Fibroblast of skin of left biceps (primary cell): ENCODE data around the gene FRMPD4.

Source experiments
- DNase-seq, 2 experiments: peaks; one replicate each; pipeline ENCODE4 v3.0.0-alpha.2; 2013; ENCODE audit warnings: low read depth in 2 of 2

FRMPD4 gene

DNA sequence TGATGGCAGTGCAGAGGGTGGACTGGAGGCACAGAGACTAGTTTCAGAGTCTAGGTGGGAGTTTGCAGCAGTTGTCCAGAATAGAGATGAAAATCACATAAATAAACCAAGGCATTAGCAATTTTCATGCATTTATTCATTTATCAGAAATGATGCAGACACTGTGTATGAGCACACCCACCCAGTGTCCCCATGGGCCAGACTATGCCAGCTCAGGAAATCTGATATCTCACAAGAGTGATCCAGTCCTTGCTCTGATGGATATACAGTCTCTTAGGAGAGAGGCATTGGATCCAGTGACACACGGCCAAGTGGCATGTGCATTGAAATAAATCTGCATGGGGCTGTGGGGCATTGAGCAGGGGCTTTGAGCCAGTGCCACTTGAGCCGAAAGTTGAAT lies 228.2 kb downstream of the FRMPD4 start:
- no peak for DNase-seq

DNA sequence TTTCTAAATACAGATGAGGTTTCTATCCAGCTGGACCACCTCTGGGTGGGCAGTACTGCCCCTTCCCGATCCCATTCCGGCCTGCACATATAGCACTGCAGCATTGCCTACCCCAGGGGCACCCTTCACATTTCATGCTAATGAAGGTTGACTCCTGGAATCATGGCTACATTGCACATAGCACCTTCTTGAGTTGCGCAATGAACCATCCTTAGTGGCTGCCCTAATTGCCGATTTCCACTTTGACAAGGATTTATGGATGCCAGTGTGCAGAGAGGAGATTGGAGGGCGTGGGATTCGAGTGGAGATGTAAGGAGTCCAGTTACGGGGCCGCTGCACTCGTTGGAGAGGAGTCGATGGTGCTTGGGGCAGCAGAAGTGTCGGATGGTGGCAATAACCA lies 229.0 kb downstream of the FRMPD4 start:
- DNase-seq: no peak

DNA sequence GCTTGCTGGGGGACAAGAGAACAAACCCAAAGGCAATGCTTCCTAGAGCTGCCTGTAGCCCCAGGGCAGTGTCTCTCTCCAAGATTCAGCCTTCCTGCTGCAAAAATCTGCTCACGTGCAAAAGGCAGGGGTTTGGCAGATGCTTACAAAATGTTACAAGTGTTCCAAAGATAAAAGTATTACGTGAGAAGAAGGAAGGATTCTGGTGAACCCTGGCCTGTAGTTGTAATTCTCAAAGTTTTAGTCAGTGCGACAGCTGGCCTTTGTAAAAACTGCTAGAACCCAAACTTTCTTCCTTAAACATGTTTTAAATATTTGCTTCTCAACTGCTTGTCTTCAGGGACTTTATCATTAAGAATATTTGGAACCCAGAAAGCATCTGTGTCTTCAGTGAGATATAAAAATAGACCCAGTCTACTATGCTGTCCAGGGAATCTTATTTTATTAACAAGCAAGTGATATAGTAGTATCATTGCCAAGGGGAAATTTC lies 232.3 kb downstream of the FRMPD4 start:
- DNase-seq: peak; percentile 54 to 55

DNA sequence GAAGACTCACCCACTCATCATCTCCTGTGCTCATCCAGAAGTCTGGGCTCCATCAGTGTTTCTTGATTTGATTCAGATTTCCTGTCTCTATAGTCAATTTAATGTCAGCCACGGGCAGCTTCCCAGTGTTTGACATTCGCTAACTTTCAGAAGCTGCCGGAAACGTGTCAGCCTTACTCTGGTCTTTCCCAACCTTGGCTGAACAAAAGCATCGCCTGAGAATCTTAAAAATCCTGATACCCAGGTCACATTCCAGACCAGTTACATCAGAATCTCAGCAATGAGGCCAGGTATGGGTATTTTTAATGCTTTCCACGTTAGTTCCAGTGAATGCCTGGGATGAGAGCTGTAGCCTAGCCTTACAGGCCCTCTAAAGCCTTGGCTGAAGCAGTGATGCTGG lies 233.8 kb downstream of the FRMPD4 start:
- DNase-seq: peak; percentile 31 to 44

DNA sequence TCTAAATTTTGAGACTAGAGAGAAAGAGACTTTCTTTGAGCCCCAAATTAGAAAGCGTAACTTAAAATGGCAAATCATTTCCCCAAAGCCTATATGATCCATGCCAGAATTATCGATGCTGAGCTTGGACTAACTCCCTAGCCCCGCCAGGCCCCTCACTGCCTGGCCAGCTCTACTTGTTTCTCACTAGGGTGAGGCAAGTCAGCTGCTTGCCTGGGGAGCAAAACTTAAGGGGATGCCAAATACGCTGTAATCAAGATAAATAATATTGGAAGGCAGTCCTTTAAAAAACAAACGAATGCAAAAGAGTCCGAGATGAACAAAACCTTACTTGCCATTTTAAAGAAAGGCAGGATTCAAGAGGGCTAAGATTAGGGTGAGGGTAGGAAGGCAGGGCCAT lies 236.0 kb downstream of the FRMPD4 start:
- DNase-seq: no peak

DNA sequence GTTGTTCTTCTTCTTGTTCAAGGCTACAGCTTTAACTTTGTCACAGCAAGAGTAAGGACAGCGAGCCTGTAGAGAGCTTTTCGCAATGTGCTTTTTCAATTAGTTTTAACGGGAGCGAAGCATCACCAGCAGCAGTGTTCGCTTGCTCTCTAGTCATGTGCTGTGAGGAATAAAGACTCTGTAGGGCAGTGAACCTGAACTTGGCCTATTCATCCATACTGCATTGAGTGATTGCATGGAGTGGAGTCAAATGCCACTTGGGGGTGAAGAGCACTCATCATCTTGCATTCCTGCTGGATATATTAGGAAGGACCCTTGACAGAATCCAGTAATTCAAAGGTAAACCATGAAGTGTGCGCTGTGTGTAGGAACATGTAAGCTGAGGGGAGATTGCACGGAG lies 240.0 kb downstream of the FRMPD4 start:
- DNase-seq: no peak

DNA sequence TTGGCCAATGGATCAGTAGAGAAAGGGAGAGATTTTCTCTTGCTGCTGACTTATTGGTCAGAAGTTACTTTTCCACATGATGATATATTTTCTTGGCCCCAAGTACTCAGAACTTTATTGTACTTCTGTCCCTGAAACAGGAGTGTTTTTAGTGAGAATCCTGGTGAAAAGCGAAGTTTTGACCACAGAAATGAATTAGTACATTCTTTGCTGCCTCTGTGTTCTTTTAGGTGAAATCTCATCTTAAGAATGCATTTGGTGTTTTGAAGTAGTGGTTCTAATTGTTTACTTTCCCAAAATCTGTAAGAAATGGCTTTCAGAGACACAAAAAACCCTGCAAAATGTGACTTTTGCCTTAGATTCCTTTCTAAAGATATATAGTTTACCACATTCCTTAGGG lies 240.4 kb downstream of the FRMPD4 start:
- no peak for DNase-seq

DNA sequence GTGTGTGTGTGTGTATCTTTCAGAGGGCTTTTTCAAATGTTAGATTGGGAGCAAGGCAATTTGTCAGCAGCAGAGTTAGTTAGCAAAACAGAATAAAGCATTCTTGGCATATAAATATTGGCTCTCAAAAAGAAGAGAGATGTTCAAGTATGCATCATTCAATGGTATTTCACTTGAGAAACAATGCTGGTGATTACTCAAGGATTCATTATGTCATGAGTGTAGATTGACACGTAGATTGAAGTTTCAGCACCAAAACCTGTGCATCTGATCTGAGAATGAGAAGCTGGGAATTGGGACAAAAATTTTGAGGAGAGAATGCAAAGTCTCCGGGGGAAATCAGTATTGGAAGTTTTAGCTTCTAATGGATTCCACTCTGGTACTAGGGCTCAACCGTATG lies 241.4 kb downstream of the FRMPD4 start:
- no peak for DNase-seq

DNA sequence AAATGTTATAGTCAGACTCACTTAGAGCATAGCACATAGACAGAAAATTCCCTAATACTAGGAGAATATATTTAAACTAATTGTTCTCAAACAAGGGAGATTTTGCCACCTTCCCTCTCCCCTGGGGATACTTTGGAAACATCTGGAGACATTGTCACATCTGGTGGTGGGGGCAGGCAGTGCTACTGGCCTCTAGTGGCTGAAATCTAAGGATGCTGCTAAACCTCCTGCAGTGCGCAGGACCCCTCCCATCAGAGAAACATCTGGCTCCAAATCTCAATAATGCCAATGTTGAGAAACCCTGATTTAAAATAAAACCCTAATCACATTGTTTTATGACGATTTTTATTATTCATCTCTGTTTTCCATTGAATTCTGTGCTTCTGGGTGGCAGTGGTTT lies 244.9 kb downstream of the FRMPD4 start:
- DNase-seq: no peak

DNA sequence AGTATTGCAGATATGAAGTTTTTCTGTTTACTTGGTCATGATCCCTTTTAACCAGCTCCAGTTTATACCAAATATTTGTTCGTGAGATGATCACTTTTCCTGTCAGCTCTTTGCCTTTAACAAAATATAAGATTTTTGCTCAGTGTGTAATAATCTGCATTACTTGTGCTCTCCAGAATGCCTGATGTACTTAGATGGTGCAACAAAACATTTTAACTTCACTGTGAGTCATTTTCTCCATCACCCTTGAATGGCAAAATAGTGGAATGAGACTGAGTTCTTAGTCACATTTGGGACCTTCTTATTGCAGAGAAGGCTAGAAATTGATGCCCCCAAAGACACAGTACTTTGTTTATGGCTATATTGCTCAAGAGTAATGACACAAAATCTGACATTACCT lies 252.0 kb downstream of the FRMPD4 start:
- DNase-seq: no peak

DNA sequence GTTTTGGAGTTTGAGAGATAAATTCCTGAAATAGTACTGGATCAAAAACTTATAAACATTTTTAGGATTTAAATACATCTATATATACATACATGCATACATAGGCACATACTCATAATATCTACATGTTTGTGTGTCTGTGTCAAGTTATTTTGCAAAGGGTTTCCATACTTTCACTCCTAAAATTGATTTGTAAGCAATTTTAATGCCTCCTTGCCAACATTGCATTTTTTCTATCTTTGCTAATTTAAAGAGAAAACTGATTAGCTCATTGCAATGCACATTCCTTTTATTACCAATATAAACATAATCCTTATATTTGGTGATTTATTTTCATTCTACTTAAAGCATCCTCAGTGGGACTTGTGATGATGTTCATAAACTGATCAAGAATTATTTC lies 258.3 kb downstream of the FRMPD4 start:
- DNase-seq: no peak

DNA sequence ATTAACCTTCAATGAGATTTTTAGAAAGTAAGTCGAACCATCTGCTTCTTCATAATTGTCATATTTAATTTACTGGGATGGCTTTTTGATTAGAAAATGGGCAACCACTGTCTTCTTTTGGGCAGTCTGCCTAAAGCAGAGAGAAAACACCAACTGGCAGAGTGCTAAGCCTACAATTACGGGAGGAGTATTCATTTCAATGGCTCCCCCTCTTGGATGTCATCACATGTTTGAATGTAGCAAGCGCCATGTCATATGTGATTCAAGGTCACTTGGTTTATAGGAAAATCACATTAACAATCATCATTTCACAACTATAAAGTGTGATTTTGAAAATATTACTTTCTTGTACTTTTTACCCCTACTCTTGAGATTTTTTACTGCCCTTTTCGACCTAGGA lies 261.9 kb downstream of the FRMPD4 start:
- no peak for DNase-seq

DNA sequence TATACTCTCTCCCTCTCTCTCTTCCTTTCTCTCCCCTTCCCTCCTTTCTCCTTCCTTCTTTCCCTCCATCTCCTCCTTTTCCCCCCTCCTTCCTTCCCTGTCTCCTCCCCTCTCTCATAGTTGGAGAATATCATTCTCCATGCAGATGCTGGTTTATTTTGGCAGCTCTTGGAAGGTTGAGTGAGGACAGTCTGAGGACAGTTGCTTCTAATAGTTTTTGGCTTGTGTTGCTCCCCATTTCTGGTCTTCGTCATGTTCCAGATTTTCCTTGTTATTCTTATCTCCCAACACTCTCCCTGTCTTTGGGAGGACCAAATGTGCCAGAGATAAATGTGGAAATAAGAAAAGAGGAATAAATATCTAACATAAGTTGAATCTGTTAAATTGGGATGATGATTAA lies 263.0 kb downstream of the FRMPD4 start:
- no peak for DNase-seq

DNA sequence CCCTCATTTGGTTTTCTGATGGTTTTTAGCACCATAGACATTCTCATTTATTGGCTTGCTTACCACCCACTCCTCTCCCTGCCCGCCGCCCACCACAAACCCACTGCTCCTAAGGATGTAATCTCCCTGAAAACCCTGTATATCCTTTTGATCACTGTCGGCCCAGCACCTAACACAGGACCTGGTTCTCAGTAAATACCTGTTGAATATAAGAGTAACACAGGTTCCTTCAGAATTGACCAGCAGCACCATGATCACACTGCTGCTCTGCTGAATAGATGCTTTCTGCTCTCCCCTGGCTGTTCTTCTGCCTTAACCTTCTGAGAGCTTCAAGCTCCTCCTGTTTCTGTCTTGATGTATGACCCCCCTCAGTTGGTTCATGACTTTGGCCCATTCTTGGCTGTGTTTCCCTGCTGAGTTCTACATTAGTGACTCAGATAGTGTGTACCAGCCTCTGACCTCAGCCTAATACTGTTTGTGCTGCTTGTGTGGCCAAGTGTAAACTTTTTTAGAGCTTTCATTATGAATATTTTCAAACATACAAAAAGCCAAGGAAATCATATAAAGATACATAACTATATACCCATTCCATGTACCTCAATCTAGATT lies 265.3 kb downstream of the FRMPD4 start:
- no peak for DNase-seq

DNA sequence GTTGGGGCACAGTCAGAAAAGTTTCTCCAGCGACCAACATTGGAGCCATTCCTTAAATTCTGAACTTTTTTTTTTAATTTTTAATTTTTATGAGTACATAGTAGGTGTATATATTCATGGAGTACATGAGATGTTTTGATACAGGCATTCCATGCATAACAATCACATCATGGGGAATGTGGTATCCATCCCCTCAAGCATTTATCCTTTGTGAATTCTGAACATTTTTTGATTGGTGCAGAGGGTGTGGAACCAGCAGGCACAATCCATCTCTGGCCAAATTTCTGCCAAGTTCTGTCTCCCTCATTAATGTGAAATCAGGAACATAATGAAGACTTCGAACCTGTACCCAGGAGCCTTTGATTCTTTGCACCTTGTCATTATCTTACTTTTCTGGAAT lies 267.0 kb downstream of the FRMPD4 start:
- no peak for DNase-seq

DNA sequence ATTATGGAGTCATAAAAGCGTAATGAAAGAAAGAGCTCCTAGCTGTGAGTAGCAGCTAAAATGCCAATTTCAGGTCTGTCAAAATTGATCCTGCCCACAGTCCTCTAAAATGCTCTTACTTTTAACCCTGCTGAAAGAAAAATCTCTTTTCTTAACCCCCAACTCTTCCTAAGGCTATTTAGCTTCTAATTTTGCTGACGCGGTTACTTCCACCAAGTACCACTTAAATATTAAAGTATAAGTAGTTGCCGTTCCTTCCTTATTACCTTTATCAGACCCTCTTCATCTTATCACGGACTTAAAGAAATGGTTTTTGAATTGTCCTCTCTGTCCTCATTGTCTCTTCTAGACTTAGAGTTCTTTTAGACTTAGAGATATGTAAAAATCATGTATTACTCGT lies 272.2 kb downstream of the FRMPD4 start:
- DNase-seq: no peak

DNA sequence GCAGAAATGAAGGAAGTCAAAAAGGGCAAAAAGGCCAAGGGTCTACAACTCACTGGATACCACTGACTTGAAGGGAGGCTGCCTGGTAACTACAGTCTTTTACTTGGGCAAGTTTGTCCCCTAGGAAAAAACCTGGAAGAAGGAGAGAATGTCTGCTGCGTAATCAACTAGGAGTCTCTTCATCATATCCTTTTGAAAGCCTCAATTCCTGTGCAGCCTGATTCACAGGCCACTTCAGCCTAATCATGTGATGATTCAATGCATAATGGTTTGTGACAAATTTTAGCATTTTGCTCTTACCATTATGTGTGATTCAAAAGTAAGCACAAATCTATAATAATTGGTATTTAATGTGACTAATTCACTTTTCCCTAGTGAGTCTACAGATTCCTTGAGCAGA lies 273.6 kb downstream of the FRMPD4 start:
- DNase-seq: no peak

DNA sequence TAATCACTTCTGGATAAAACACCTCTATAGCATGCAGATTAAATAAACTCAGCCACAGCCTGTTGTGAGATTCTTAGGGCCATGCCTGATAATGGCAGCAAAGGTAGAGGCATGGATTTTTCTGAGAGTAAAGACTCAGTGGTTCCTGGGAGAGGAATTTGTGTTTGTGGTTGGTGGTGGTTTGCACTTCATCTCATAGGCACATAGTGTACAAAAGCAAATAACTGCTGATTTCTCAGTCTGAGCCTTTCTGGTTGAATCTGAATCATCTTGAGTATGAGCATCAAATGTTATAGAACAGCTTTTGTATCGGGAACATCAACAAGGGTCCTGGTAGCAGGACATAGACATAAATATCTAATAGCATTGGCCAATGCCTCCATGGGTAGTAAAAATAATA lies 274.3 kb downstream of the FRMPD4 start:
- DNase-seq: no peak

DNA sequence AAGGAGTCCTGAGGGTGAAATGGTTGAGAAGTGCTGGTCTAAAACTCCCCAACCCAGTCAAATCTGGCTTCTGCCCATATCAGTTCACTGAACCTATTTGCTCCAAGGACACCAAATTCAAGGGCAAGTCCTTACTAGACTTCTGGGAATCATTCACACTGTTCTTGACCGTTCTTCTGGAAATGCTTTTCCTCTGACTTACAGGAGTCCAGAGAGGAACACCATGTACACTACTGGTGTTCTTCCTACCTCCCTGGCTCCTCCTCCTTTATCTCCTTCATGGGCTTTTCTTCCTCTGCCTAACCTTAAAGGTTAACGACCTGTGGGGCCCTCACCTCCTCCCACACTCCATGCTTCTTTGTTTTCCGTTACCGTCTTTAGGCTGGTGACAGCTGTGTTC lies 281.3 kb downstream of the FRMPD4 start:
- DNase-seq: no peak

DNA sequence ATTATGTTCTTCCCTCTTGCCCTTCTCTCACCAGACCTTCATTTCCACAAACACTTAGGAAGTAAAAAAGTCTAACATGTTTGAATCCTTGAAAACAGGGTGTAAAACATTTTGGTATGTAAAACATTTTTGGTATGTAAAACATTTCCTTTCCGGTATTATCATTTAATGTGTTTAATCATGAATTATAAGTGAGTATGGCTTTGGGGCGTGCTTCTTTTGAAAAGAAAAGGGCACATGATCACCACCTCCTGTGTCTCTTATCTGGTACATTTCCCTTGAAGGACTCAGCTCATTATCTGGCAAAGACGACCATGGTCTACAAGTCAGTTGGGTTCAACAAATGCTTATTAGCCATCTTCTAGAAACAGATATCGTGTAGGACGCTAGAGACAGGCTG lies 283.6 kb downstream of the FRMPD4 start:
- DNase-seq: no peak

DNA sequence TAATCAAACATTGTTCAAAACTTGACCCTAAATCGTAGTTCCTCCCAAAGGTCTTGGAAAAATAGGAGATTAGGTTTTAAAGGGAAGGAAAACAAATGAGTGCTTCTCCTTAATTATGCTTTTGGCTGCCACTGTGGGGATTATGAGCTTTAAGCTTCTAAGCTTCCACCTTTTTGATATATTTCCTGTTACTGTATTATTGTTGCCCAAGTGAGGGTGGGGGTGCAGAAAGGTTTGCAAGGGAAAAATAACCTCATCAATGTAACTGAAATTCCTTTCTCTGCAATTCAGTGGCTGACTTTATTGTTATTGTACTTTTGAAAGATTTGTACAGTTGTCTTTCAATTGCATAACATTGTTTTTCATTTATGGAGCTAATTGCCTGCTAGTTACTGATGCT lies 285.1 kb downstream of the FRMPD4 start:
- DNase-seq: no peak

DNA sequence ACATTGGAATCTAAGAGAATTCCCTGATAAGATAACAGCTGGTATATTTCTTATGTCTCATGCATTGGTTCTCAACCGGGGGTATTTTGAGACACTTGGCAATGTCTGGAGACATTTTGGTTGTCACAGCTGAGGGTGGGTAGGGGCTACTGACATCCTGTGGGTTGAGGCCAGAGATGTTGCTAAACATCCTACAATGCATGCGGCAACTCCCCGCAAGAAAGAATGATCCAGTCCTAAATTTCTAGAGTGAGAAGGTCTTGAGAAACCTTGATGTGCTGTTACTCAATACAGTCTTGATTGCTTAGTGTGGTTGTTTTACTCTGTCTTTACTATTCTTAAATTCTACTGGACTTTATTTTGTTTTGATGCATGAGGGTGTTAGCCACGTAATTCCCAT lies 287.2 kb downstream of the FRMPD4 start:
- no peak for DNase-seq

DNA sequence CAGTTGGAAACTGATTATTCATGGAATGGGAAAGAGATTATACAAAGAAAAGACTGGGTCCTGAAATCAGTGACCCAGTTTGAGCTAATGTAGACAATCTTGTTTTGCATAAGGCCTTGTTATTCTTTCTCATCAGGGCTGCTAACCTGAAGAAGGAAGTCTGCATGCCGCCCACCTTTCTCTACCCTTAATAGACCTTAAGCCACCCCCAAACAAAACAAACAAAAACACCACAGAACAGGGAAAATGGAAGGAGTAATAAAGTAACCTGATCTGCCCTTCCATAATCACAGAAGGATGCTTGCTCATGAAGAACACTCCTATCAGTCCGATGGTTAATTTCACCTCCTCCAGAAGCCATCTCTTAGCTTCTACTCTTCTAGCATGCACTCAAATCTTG lies 288.1 kb downstream of the FRMPD4 start:
- no peak for DNase-seq

DNA sequence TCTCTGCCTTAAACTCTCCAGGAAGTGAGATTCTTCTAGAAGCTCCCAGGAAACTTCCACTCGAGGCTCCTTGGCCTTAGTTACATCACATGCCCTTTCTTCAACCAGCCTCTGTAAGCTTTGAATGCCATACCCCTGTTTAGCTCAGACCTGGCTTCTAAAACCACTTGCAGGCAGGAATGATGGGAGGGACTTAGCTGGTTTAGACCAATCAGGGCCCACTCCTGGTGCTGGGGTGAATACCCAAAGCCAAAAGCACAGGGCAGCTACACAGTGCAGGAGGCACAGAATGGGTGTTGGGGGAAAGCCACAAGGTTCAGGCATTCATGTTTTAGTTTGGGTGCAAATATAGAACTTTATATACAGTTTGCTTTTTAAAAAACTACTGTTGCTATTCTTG lies 296.2 kb downstream of the FRMPD4 start:
- DNase-seq: no peak

DNA sequence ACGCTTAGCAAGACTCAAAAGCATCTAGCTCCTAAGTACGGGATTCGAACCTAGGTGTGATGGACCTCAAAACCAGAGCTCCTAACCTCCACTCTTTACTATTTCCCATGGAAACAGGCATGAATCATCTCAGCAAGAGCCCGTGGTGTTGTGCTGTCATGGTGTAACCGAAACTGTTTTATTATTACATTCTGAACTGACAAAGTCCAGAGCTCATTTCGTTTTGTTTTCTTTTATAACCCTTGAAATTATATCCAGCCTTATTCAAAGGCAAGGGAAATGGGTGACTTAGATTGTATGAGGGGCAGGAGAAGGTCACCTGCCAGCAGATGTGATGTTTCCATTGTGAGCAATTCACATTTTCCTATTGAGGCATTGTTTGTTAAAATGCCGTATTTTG lies 301.1 kb downstream of the FRMPD4 start:
- no peak for DNase-seq
